Hematopoietic multipotent progenitor cell (in vitro differentiated cells): ENCODE measurements around the gene PLEKHG4B. TPM values are rescaled to one million over a fixed set of nuclear protein-coding genes. Genes with fewer than 3 reads are reported as not detected.
"Not testable (repeated sequence)": the region's sequence is repeated elsewhere in the genome, so short reads cannot be mapped to it uniquely, and the experiment has no call there.

Experiments
- DNase-seq, 3 donors: peaks; one replicate each; pipeline ENCODE4 v3.0.0-alpha.2; 2011 to 2015; ENCODE audit warnings: low read depth in 2 of 3, low spot score in 2 of 3
- total RNA-seq: library from RNA; depleted of rRNA; stranded (reverse); fragments of >200 nt; gene quantifications from one replicate; pipeline ENCODE4 v1.2.3, GENCODE V29; 2012

PLEKHG4B gene
- total RNA-seq, 1 donor = 7.0 TPM

DNA sequence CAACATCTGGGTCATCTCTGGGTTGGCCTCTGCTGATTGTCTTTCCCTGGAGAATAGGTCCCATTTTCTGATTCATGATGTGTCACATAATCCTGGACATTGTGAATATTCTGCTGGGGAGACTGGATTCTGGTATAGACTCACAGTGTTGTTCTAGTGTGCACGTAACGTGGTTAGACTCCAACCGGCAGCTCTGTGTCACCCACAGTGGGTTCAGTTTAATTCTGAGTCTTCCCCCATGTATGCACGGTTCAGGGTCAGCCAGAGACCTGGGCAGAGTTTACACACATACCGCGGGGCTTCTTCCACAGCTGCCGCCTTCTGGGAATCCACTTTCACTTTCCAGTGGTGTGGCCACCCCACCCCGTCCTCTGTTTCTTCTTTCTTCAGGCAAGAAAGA, 61.3 kb downstream of the PLEKHG4B start:
- DNase-seq = no peak

DNA sequence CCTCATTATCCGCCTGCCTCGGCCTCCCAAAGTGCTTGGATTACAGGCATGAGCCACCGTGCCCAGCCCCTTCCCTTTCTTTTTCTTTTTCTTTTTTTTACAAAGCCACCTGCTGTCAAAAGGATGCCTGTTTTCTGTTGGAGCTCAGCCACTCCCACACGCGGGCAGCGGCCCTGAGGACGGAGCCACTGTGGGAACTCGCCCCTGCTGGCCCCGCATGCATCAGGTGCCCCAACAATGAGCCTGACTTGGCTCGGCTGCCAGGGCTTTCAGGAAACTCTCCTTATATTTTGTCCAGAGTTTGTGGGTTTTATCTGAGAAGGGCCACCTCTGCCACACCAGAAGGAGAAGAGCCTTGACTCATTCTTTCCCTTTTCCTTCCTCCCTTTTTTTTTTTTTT, 62.3 kb downstream of the PLEKHG4B start:
- no peak for DNase-seq

- no peak for DNase-seq
Measured at GRCh38 chr5:154826-155225, 62.9 kb downstream of the PLEKHG4B start.

DNA sequence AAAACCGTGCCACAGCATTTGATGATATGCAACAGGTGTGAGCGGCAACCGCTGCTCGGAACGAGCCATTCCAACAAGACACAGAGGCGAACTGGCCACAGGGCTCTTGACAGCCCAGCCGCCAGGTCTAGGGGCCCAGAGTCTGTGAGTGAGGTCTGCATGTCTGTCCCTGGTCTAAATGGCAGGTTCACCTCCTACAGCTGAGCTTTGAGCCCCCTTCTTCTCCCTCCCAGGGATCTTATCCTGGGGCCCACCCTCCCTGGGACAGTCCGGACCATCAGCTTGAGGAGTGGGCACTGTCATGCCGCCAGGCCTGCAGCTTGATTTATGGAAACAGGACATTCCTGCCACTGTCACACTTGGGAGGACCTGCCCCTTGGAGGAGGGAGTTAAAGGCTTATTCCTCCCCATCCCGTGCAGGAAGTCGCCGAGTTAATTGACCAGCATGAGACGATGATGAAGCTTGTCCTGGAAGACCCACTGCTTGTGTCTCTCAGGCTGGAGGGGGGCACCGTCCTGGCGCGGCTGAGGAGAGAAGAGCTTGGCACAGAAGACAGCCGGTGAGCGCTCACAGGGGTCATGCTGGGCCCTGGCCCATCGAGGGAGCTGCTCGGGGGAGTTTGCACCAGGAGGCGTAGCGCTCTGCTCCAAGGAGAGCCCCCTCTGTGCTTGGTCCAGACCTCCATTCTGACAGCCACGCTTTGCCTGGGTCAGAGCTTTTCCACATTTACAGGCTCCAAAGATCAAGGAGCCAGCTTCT, 63.9 kb downstream of the PLEKHG4B start:
- DNase-seq = no peak

DNA sequence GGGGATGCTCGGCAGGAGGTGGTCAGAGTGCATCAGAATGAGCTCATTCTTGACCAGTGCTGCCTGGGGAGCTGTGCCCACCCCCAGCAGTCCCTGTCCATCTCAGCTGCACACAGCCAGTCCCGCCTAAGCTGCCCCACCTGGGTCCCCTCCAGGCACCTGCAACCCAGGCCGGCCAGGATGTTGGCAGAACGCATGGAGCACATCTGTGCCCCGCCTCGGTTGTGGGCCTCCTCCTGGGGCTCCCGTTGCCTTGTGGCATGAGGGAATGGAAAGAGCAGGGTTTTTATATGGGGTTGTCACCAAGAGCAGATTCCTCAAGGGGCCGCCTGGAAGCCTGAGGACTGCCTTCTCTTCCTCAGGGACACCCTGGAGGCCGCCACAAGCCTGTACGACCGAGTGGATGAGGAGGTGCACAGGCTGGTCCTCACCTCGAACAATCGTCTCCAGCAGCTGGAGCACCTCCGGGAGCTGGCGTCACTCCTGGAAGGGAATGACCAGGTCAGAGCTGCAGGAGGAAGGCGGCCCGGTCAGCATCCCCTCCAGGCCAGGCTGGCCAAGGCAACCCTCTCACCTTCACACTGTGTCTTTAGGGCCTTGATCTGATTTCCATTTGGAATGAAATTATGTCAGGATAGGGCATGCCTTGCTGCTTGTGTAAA, 64.6 kb downstream of the PLEKHG4B start:
- no peak for DNase-seq

DNA sequence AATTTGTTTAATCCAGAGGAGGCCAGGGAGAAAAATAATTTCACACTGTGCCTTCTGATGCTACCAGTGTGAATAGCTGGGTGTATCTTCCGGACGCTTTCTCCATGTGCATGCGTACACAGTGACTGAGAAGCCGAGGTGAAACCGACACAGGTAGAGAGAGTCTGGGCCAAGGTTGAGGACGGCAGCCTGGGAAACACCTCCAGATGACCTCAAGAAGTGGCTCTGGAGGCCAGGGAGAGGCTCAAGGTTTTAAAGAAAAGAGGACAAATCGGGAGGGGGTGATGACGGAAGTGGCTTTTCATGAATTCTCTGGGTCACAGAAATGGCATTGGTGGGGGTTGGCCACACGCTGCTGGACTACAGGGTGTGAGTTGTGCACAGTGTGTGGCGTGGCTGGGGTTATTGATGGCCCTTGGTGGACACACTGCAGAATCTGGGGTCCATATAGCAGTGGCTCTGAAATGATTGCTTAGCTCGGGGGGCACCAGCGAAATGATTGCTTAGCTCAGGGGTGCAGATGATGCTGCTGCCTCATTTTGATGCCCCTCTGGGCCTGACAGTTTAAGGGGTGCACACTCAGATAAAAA, 65.3 kb downstream of the PLEKHG4B start:
- no peak for DNase-seq

GRCh38 chr5:157801-158200, 65.8 kb downstream of the PLEKHG4B start:
- DNase-seq = no peak

GRCh38 chr5:158807-159447, 67.0 kb downstream of the PLEKHG4B start:
- peak in 1 of 3 donors; percentile 2 for DNase-seq

- DNase-seq = peak in 2 of 3 donors; percentile 51 to 62
Measured at GRCh38 chr5:159448-160172, 67.6 kb downstream of the PLEKHG4B start.

DNA sequence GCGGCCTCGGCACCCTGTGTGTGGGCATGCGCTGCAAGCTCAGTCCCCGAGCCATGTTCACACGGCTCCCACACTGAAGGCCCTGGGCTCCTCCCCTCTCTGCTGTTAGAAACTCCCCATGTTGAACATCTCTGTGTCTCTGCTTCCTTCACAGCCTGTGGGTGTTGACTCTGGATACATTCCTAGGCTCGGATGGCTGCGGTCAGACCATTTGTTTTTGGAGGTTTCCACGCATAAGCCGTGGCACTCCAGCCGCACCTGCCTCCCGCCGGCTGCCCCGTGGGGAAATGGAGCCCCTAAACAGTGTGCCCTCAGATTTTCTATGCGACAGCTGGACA, 68.2 kb downstream of the PLEKHG4B start:
- no peak for DNase-seq

DNA sequence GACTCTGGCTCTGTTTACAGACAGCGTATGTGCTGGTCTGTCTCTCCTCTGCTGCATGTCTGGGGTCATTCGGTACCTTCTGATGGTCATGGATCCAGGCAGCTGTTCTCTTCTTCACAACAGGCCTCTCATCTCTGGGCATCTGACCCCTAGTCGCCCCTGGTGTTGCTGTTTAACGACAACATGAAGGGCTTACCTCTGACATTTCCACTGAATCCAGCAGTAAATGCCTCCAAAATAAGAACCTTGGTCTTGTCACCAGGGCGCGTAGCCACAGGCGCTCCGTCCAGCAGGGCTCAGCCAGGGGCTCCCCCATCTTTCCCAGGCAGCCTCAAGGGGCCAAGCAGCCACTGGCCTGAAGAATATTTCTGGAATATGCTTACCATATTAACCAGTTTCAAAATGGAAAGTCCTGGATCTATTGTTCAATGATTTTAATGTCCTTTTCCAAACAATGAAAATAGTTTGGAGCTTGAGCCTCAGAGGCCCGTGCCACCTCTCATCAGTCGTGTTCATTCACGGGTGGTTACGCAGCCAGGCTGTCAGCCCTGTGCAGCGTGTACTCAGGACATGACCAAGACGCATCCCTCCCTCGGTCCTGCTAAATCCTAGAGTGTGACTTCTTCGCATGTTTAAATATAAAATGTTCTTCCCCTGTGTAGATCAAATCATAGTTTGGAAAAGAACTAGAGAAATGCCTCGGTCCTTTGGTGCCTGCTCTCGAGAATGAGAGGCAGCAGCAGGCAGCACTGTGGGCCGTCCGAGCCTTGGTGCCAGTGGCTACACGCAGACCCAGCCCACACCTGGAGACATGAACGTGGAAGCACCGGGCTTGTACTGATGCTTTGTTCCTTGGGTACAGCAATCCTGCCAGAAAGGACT, 69.2 kb downstream of the PLEKHG4B start:
- no peak for DNase-seq

DNA sequence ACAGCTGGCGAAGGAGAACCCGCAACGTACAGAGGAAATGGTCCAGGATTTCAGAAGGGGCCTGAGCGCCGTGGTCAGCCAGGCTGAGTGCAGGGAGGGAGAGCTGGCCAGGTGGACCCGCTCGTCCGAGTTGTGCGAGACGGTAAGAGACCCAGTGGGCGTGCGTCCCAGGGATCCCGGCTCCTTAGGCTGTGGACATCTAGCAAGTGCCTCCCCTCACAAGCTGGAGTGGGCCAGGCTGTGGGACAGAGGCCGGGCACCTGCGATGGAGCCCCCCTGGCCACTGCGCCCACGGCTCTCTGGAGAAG, 69.8 kb downstream of the PLEKHG4B start:
- DNase-seq = no peak

DNA sequence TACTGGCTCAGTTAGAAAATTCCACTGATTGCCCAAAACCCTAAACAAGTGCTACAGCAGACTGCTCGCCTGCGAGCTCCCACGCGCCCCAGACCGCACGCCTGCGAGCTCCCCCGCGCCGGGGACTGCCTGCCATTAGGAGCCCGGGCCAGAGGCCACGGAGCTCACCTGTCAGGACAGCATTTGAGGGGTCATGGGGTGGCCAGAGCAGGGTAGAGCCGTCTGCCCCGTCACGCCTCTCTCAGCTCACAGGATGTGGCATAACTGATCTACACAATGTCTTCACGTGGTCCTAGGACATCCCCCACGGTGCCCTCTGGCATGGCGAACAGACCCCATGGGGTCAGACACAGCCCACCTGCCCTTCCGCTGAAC, 70.2 kb downstream of the PLEKHG4B start:
- DNase-seq = no peak

DNA sequence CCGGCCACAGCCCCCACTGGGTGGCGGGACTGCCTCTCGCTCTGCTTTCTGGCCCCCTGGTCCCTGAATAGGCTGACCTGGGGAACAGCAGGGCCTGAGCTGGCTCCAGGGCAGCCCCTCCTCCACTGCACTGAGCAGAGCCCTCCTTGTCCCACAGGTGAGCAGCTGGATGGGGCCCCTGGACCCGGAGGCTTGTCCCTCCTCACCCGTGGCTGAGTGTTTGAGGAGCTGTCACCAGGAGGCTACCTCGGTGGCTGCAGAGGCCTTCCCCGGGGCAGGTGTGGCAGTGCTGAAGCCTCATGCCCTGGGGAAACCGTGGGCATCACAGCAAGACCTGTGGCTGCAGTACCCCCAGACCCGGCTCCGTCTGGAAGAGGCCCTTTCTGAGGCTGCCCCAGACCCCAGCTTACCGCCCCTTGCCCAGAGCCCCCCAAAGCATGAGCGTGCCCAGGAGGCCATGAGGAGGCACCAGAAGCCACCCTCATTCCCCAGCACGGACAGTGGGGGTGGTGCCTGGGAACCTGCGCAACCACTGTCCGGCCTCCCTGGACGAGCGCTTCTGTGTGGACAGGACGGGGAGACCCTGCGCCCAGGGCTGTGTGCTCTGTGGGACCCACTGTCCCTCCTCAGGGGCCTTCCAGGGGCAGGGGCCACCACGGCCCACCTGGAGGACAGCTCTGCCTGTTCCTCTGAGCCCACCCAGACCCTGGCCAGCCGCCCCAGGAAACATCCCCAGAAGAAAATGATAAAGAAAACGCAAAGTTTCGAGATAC, 70.8 kb downstream of the PLEKHG4B start:
- no peak for DNase-seq

DNA sequence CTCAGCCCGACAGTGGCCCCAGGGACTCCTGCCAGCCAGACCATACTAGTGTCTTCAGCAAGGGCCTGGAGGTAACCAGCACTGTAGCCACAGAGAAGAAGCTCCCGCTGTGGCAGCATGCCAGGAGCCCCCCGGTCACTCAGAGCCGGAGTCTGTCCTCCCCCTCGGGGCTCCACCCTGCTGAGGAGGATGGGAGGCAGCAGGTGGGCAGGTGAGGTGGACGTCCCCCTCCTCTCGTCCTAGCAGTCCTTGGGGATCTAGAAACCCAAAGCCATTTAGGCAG, 71.3 kb downstream of the PLEKHG4B start:
- DNase-seq = no peak

DNA sequence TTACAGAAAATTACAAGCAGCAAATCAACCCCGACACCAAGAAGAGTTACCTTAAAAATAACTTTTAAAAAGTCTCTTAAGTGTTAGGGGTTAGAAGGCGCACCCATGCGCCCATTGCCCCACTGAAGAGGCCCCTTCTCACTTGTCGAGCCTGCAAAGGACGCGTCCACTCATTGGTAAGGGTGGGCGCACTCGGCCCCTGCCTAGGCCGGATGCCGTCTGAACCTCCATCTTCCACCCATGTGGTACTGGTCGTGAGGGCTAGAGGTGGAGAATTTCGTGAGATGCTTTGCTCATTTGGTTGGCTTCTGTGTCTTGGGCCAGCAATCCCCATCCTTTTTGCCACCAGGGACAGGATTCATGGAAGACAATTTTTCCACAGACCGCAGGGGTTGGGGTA, 71.9 kb downstream of the PLEKHG4B start:
- no peak for DNase-seq

DNA sequence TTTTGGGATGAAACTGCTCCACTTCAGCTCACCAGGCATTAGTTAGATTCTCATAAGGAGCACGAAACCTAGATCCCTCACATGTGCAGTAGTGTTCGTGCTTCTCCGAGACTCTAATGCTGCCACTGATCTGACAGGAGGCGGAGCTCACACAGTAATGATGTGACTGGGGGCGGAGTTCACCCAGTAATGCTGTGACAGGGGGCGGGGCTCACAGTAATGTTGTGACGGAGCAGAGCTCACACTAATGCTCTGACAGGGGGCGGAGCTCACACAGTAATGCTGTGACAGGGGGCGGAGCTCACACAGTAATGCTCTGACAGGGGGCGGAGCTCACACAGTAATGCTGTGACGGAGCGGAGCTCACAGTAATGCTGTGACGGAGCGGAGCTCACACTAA, 72.3 kb downstream of the PLEKHG4B start:
- DNase-seq = no peak

DNA sequence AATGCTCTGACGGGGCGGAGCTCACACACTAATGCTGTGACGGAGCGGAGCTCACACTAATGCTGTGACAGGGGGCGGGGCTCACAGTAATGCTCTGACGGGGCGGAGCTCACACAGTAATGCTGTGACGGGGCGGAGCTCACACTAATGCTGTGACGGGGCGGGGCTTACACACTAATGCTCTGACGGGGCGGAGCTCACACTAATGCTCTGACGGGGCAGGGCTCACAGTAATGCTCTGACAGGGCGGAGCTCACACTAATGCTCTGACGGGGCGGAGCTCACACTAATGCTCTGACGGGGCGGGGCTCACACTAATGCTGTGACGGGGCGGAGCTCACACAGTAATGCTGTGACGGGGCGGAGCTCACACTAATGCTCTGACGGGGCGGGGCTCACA, 72.8 kb downstream of the PLEKHG4B start:
- DNase-seq = not testable (repeated sequence)

GRCh38 chr5:166441-167372, 74.7 kb downstream of the PLEKHG4B start:
- no peak for DNase-seq
